ENCODE measurements around the gene F2R.
A peak's percentile ranks its signal among the peaks of the same experiment; 100 is the strongest.

F2R gene

GRCh38 chr5:76723906-76724305 lies 8.0 kb downstream of the F2R start:
- DNase-seq (ENCODE audit: low read depth) = no peak
- H3K4me3 ChIP-seq (ENCODE audit: low read depth, low read length) = no peak overlapping the region
- no peak for TF ChIP-seq CTCF (IDR thresholded peaks at IDR 0.05; ENCODE audit: low read depth, low read length, missing control alignments)

- H3K4me3 ChIP-seq (ENCODE audit: low read depth, low read length) = no peak overlapping the region
- TF ChIP-seq CTCF (IDR thresholded peaks at IDR 0.05; ENCODE audit: low read depth, low read length, missing control alignments) = no peak
- DNase-seq (ENCODE audit: low read depth) = no peak
Observed at GRCh38 chr5:76724871-76725270, 8.9 kb downstream of the F2R start.

DNA sequence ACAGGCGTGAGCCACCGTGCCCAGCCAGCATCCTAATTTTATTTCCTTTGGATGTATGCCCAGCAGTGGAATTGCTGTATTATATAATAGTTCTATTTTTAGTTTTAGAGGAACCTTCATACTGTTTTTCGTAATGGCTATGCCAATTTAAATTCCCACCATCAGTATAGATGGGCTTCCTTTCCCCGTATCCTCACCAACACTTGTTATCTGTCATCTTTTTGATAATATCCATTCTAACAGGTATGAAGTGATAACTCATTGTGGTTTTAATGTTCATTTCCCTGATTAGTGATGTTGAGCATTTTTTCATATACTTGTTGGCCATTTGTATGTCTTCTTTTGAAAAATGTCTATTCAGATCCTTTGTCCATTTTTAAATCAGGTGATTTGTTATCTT lies 13.0 kb downstream of the F2R start:
- H3K4me3 ChIP-seq (ENCODE audit: low read depth, low read length) = no peak overlapping the region
- no peak for DNase-seq (ENCODE audit: low read depth)

GRCh38 chr5:76729373-76730290 lies 13.7 kb downstream of the F2R start:
- TF ChIP-seq CTCF (IDR thresholded peaks at IDR 0.05; ENCODE audit: low read depth, low read length, missing control alignments) = no peak
- no peak overlapping the region for H3K4me3 ChIP-seq (ENCODE audit: low read depth, low read length)
- no peak for DNase-seq (ENCODE audit: low read depth)

More for the DNA sequence above, 13.0 kb downstream of the F2R start:
- no peak for TF ChIP-seq CTCF (IDR thresholded peaks at IDR 0.05; ENCODE audit: low read depth, low read length, missing control alignments)

GRCh38 chr5:76732405-76733048 lies 16.6 kb downstream of the F2R start:
- H3K4me3 ChIP-seq (ENCODE audit: low read depth, low read length) = peak overlapping the region; percentile 40
- TF ChIP-seq CTCF (IDR thresholded peaks at IDR 0.05; ENCODE audit: low read depth, low read length, missing control alignments) = no peak
- no peak for DNase-seq (ENCODE audit: low read depth)

GRCh38 chr5:76733049-76733417 lies 17.1 kb downstream of the F2R start:
- TF ChIP-seq CTCF (IDR thresholded peaks at IDR 0.05; ENCODE audit: low read depth, low read length, missing control alignments) = no peak
- H3K4me3 ChIP-seq (ENCODE audit: low read depth, low read length) = peak overlapping the region; percentile 40
- DNase-seq (ENCODE audit: low read depth) = peak; percentile 77

All from GM12864 (cell line).